ENCODE data around the gene UBA1.

GRCh38 chrX:47146936-47147859, 46.4 kb upstream of the UBA1 start:
- TF ChIP-seq ZNF274 (IDR thresholded peaks at IDR 0.05; ENCODE audit: low read depth, low read length) (no peak), YY1 (IDR thresholded peaks at IDR 0.05; ENCODE audit: insufficient read depth, insufficient read length) (no peak), SUZ12 (IDR thresholded peaks at IDR 0.05; ENCODE audit: extremely low read depth, insufficient read depth, insufficient read length) (no peak)

Measured in NT2/D1 (cell line).